Right renal cortex interstitium (tissue), 3 donors: Measurements from ENCODE around the gene CD14. TPM values are rescaled to one million over a fixed set of nuclear protein-coding genes. Genes with fewer than 3 reads are reported as not detected.
"Not testable (repeated sequence)": the region's sequence is repeated elsewhere in the genome, so short reads cannot be mapped to it uniquely, and the experiment has no call there.

Experiments used
- DNase-seq, 3 donors: peaks; one replicate each; pipeline ENCODE4 v3.0.0-alpha.2; 2013; ENCODE audit warnings: low read depth in 3 of 3, low spot score in 2 of 3
- polyA plus RNA-seq, 3 donors: library from polyadenylated mRNA; unstranded; fragments of 120-200 nt; gene quantifications; one replicate each; pipeline ENCODE4 v1.2.1, GENCODE V29; 2013; ENCODE audit not compliant: insufficient read length in 3 of 3

Gene CD14
- polyA plus RNA-seq, 3 donors, result 5.6 to 7.6 (median 7.5) TPM

- no peak for DNase-seq
Measured at GRCh38 chr5:140598836-140599235, 34.1 kb downstream of the CD14 start.

GRCh38 chr5:140596321-140596741 lies 36.6 kb downstream of the CD14 start:
- no peak for DNase-seq

- DNase-seq, result no peak
Measured at GRCh38 chr5:140595538-140596300, 37.3 kb downstream of the CD14 start.

- no peak for DNase-seq
Measured at GRCh38 chr5:140594169-140594568, 38.8 kb downstream of the CD14 start.

GRCh38 chr5:140593070-140593469 lies 39.9 kb downstream of the CD14 start:
- not testable (repeated sequence) for DNase-seq

GRCh38 chr5:140591747-140592372 lies 41.1 kb downstream of the CD14 start:
- no peak for DNase-seq

GRCh38 chr5:140590861-140591260 lies 42.1 kb downstream of the CD14 start:
- no peak for DNase-seq

GRCh38 chr5:140588311-140589070 lies 44.5 kb downstream of the CD14 start:
- DNase-seq, result no peak

- DNase-seq, result no peak
Measured at GRCh38 chr5:140587495-140587894, 45.5 kb downstream of the CD14 start.

Other genes with a start within 250 kb of the CD14 start
- gene ANKHD1, start 231.3 kb downstream of the CD14 start, polyA plus RNA-seq, result 100 to 1,000 TPM; 108 to 114 (median 111) TPM
- 10 to 100 TPM in 1 of 3 donors, 1 to 10 TPM in 2; 9.8 to 11.5 (median 9.9) TPM for gene EIF4EBP3, start 85.5 kb downstream of the CD14 start, polyA plus RNA-seq
- 10 to 100 TPM; 20.3 to 22.8 (median 21.9) TPM for gene SRA1, start 75.7 kb downstream of the CD14 start, polyA plus RNA-seq
- gene APBB3, start 68.6 kb downstream of the CD14 start, polyA plus RNA-seq, result 10 to 100 TPM; 23.8 to 33.1 (median 30.5) TPM
- 10 to 100 TPM; 79.0 to 91.7 (median 79.8) TPM for gene SLC35A4, start 68.3 kb downstream of the CD14 start, polyA plus RNA-seq
- gene TMCO6, start 6.3 kb upstream of the CD14 start, polyA plus RNA-seq, result 10 to 100 TPM; 15.4 to 16.9 (median 16.6) TPM
- 10 to 100 TPM; 66.7 to 84.4 (median 75.4) TPM for gene NDUFA2, start 14.5 kb upstream of the CD14 start, polyA plus RNA-seq
- gene IK, start 14.7 kb upstream of the CD14 start, polyA plus RNA-seq, result 100 to 1,000 TPM; 180 to 194 (median 192) TPM
- 10 to 100 TPM; 12.8 to 13.7 (median 13.2) TPM for gene WDR55, start 31.7 kb upstream of the CD14 start, polyA plus RNA-seq
- gene DND1, start 40.4 kb upstream of the CD14 start, polyA plus RNA-seq, result not detected
- gene HARS1, start 58.2 kb upstream of the CD14 start, polyA plus RNA-seq, result 10 to 100 TPM; 67.2 to 71.7 (median 71.1) TPM
- 10 to 100 TPM; 43.1 to 47.5 (median 45.4) TPM for gene HARS2, start 58.3 kb upstream of the CD14 start, polyA plus RNA-seq
- gene ZMAT2, start 67.3 kb upstream of the CD14 start, polyA plus RNA-seq, result 100 to 1,000 TPM; 147 to 162 (median 157) TPM
- under 1 TPM in 2 of 3 donors, not detected in 1; 0.06 to 0.08 TPM for gene PCDHA1, start 153.0 kb upstream of the CD14 start, polyA plus RNA-seq
- under 1 TPM; 0.23 to 0.40 (median 0.35) TPM for gene PCDHA2, start 161.7 kb upstream of the CD14 start, polyA plus RNA-seq
- under 1 TPM; 0.22 to 0.65 (median 0.45) TPM for gene PCDHA3, start 167.9 kb upstream of the CD14 start, polyA plus RNA-seq
- gene PCDHA4, start 173.9 kb upstream of the CD14 start, polyA plus RNA-seq, result 1 to 10 TPM in 2 of 3 donors, under 1 TPM in 1; 0.86 to 1.3 (median 1.3) TPM
- under 1 TPM; 0.04 to 0.12 (median 0.08) TPM for gene PCDHA5, start 188.4 kb upstream of the CD14 start, polyA plus RNA-seq
- gene PCDHA6, start 194.8 kb upstream of the CD14 start, polyA plus RNA-seq, result under 1 TPM; 0.33 to 0.47 (median 0.44) TPM
- gene PCDHA7, start 201.1 kb upstream of the CD14 start, polyA plus RNA-seq, result under 1 TPM; 0.20 to 0.47 (median 0.22) TPM
- gene PCDHA8, start 208.0 kb upstream of the CD14 start, polyA plus RNA-seq, result under 1 TPM in 2 of 3 donors, not detected in 1; 0.06 TPM
- gene PCDHA9, start 215.2 kb upstream of the CD14 start, polyA plus RNA-seq, result under 1 TPM in 1 of 3 donors, not detected in 2; 0.03 TPM
- gene PCDHA10, start 222.7 kb upstream of the CD14 start, polyA plus RNA-seq, result 1 to 10 TPM in 1 of 3 donors, under 1 TPM in 2; 0.51 to 2.1 (median 0.62) TPM
- under 1 TPM; 0.16 to 0.76 (median 0.19) TPM for gene PCDHA11, start 235.8 kb upstream of the CD14 start, polyA plus RNA-seq
- gene PCDHA12, start 242.1 kb upstream of the CD14 start, polyA plus RNA-seq, result under 1 TPM; 0.06 to 0.14 (median 0.08) TPM
- under 1 TPM in 1 of 3 donors, not detected in 2; 0.08 TPM for gene PCDHA13, start 248.9 kb upstream of the CD14 start, polyA plus RNA-seq